SK-N-SH (cell line): ENCODE measurements around the gene MTA2. TPM values are rescaled to one million over a fixed set of nuclear protein-coding genes. Genes with fewer than 3 reads are reported as not detected.

ENCODE experiments used
- CTCF ChIA-PET: fragments of 300-600, 350-600 bp; formaldehyde crosslinking; extraction: SDS; loops from one replicate; lab custom pipeline; 2021; lab: Yijun Ruan, JAX
- POLR2A ChIA-PET: fragments of 350-600 bp; sonication (Branson Sonifier 250); formaldehyde crosslinking; extraction: SDS; loops from one replicate; lab custom pipeline; 2020; ENCODE audit warnings: antibody characterized with exemption, inconsistent platforms; lab: Yijun Ruan, JAX
- DNase-seq: peaks from one replicate; pipeline ENCODE4 v3.0.0; 2012
- H2AFZ ChIP-seq: fragments of 200-600 bp; sonication (generic); 2 replicates; pipeline ENCODE4 v1.8.1; 2016; ENCODE audit warnings: antibody characterized with exemption, mild to moderate bottlenecking, low read depth
- H3F3A ChIP-seq: fragments of 200-600 bp; sonication (generic); replicated peaks from 2 replicates; pipeline ENCODE3; 2016; ENCODE audit warnings: antibody characterized with exemption, mild to moderate bottlenecking; ENCODE audit not compliant: insufficient read depth
- H3K27ac ChIP-seq, 2 experiments: fragments of 200-500 bp in 1 of 2; fragments of 200-600 bp in 1 of 2; sonication (Bioruptor generic) in 1 of 2; sonication (generic), shearing (Covaris generic) in 1 of 2; 2 replicates each; pipeline versions ENCODE4 v1.5.1 to v1.6.1; 2014 to 2016; ENCODE audit warnings: low read depth in 2 of 2, inconsistent platforms in 1 of 2, low read length in 1 of 2, mild to moderate bottlenecking in 1 of 2, mixed read lengths in 1 of 2
- H3K27me3 ChIP-seq: fragments of 200-600 bp; sonication (generic), shearing (Covaris generic); 2 replicates; pipeline ENCODE4 v1.6.1; 2016; ENCODE audit warnings: mixed run types; ENCODE audit not compliant: insufficient read depth
- H3K36me3 ChIP-seq, 2 experiments: fragments of 200-500 bp in 1 of 2; fragments of 200-600 bp in 1 of 2; sonication (Bioruptor generic) in 1 of 2; sonication (generic) in 1 of 2; replicated peaks in 1 of 2; 2 replicates each; pipeline versions ENCODE3 to v1.5.1; 2014 to 2016; ENCODE audit warnings: low read length in 1 of 2, mild to moderate bottlenecking in 1 of 2; ENCODE audit not compliant: insufficient read depth in 2 of 2, control insufficient read depth in 1 of 2
- H3K4me1 ChIP-seq, 2 experiments: fragments of 200-500 bp in 1 of 2; fragments of 200-600 bp in 1 of 2; sonication (Bioruptor generic) in 1 of 2; sonication (generic), shearing (Covaris generic) in 1 of 2; 2 replicates each; pipeline versions ENCODE4 v1.5.1 to v1.6.1; 2014 to 2016; ENCODE audit warnings: low read depth in 1 of 2, low read length in 1 of 2, mixed run types in 1 of 2; ENCODE audit not compliant: insufficient read depth in 2 of 2, control insufficient read depth in 1 of 2
- H3K4me2 ChIP-seq: fragments of 200-600 bp; sonication (generic), shearing (Covaris generic); 2 replicates; pipeline ENCODE4 v1.6.1; 2017; ENCODE audit warnings: mixed run types
- H3K4me3 ChIP-seq, 2 experiments: fragments of 200-500 bp in 1 of 2; fragments of 200-600 bp in 1 of 2; sonication (Bioruptor generic) in 1 of 2; sonication (generic), shearing (Covaris generic) in 1 of 2; 2 replicates each; pipeline versions ENCODE4 v1.5.1 to v1.8.1; 2014 to 2016; ENCODE audit warnings: low read depth in 2 of 2, inconsistent platforms in 1 of 2, low read length in 1 of 2, mild to moderate bottlenecking in 1 of 2, mixed read lengths in 1 of 2, moderate library complexity in 1 of 2
- H3K79me2 ChIP-seq: fragments of 200-600 bp; sonication (generic); 2 replicates; pipeline ENCODE4 v1.8.1; 2017; ENCODE audit warnings: mild to moderate bottlenecking; ENCODE audit not compliant: insufficient read depth
- H3K9ac ChIP-seq: fragments of 200-600 bp; sonication (generic); 2 replicates; pipeline ENCODE4 v1.6.1; 2017; ENCODE audit warnings: mixed run types
- H3K9me2 ChIP-seq: fragments of 200-600 bp; sonication (generic); 2 replicates; pipeline ENCODE4 v1.6.1; 2017; ENCODE audit warnings: mixed run types
- H3K9me3 ChIP-seq: fragments of 200-600 bp; sonication (generic); 2 replicates; pipeline ENCODE4 v1.6.1; 2017; ENCODE audit warnings: mixed run types, mild to moderate bottlenecking, moderate library complexity
- H4K20me1 ChIP-seq: fragments of 200-600 bp; sonication (generic); 2 replicates; pipeline ENCODE4 v1.6.1; 2017; ENCODE audit warnings: mild to moderate bottlenecking, mixed run types; ENCODE audit not compliant: insufficient read depth
- ELF1 ChIP-seq: IDR thresholded peaks from 2 replicates; pipeline ENCODE4 v1.4.0; 2012
- EP300 ChIP-seq, 2 experiments: IDR thresholded peaks; 2 replicates each; pipeline versions ENCODE4 v1.4.0 to v1.6.1; 2012; ENCODE audit warnings: borderline replicate concordance in 1 of 2, low read depth in 1 of 2, low read length in 1 of 2
- EZH2phosphoT487 ChIP-seq: fragments of 200-600 bp; sonication (generic); IDR thresholded peaks from 2 replicates; pipeline ENCODE4 v1.6.1; 2017; ENCODE audit warnings: low read depth, mixed run types, mild to moderate bottlenecking, antibody characterized with exemption, moderate library complexity, borderline replicate concordance
- FOXJ3 ChIP-seq: sonication (generic); formaldehyde crosslinking; IDR thresholded peaks from 2 replicates; pipeline ENCODE4 v1.5.1; 2020; ENCODE audit warnings: mild to moderate bottlenecking, missing genetic modification reagents
- GABPA ChIP-seq: IDR thresholded peaks from 2 replicates; pipeline ENCODE4 v1.4.0; 2012; ENCODE audit warnings: low read depth, mild to moderate bottlenecking
- MEF2A ChIP-seq: IDR thresholded peaks from 2 replicates; pipeline ENCODE4 v1.4.0; 2012; ENCODE audit warnings: low read depth, borderline replicate concordance
- MXI1 ChIP-seq: IDR thresholded peaks from 2 replicates; pipeline ENCODE4 v1.6.1; 2012; ENCODE audit warnings: mild to moderate bottlenecking, low read depth, low read length, improper control_type of control experiment
- NRF1 ChIP-seq: IDR thresholded peaks from 2 replicates; pipeline ENCODE4 v1.6.1; 2012; ENCODE audit warnings: low read depth, mild to moderate bottlenecking, low read length
- RAD21 ChIP-seq: IDR thresholded peaks from 2 replicates; pipeline ENCODE4 v1.6.1; 2012; ENCODE audit warnings: mild to moderate bottlenecking, low read length
- RCOR1 ChIP-seq: fragments of 150-350 bp; IDR thresholded peaks from 2 replicates; pipeline ENCODE4 v1.6.1; 2017; ENCODE audit warnings: antibody characterized with exemption, low read length
- RXRA ChIP-seq: IDR thresholded peaks from 2 replicates; pipeline ENCODE4 v1.4.0; 2012; ENCODE audit warnings: low read depth, mild to moderate bottlenecking, borderline replicate concordance
- SIN3A ChIP-seq: IDR thresholded peaks from 2 replicates; pipeline ENCODE4 v1.6.1; 2012; ENCODE audit warnings: low read depth, mild to moderate bottlenecking, low read length, moderate library complexity, borderline replicate concordance
- SMC3 ChIP-seq: IDR thresholded peaks from 2 replicates; pipeline ENCODE4 v1.6.1; 2012; ENCODE audit warnings: low read depth, low read length, improper control_type of control experiment
- USF1 ChIP-seq: IDR thresholded peaks from 2 replicates; pipeline ENCODE4 v1.4.0; 2012; ENCODE audit warnings: low read depth, borderline replicate concordance
- YY1 ChIP-seq: IDR thresholded peaks from 2 replicates; pipeline ENCODE4 v1.4.0; 2012; ENCODE audit warnings: low read depth, mild to moderate bottlenecking
- WGBS: methylation state at CpG from one replicate; pipeline ENCODE4 v1.1.6; 2017; ENCODE audit warnings: low lambda C conversion rate; 5-methylcytosine and 5-hydroxymethylcytosine counted together
- polyA plus RNA-seq, 3 experiments: library from polyadenylated mRNA; depleted of rRNA; stranded (reverse); fragments of >200 nt; gene quantifications; 2 replicates each; pipeline ENCODE4 v1.2.3, GENCODE V29; 2012
- TF ChIP-seq, protein P1 (sequence below): IDR thresholded peaks from 2 replicates; pipeline ENCODE4; 2012
- TF ChIP-seq, protein P2 (sequence below): fragments of 200-600 bp; sonication (generic); IDR thresholded peaks from 2 replicates; pipeline ENCODE4 v1.6.1; 2017; ENCODE audit warnings: antibody characterized with exemption, mild to moderate bottlenecking, moderate library complexity
- TF ChIP-seq, protein P3 (sequence below): IDR thresholded peaks from 2 replicates; pipeline ENCODE4 v1.4.0; 2012; ENCODE audit warnings: low read depth, borderline replicate concordance

The MTA2 gene
- polyA plus RNA-seq, 1 of the 3 experiments (the other 2 are of a cell fraction) = 18.4 TPM

DNA sequence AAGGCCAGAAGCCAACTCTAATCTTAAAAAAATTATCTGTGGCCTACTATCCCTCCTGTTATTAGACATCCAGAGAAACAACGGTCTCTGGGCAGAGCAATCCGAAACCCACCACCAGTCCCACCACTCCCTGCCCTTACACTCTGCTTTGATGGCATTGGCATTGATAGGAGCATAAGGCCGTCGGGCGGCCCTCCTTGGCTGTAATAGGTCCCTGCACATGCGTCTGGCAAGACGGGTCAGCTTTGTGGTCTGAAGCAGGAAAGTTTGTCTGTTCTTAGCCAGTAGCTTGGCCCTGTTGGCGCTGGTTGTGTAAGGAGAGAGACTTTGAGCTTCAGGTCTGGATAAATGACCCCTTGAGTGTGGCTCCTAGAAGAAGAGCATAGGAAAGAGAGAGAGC is 6.5 kb downstream of the MTA2 start (continued):
- no peak for TF ChIP-seq SIN3A

- TF ChIP-seq RAD21 = peak; percentile 55
- no peak for TF ChIP-seq MEF2A
- peak; percentile 55; the same call in 1 of the 2 replicates for TF ChIP-seq SIN3A
- no peak for TF ChIP-seq EZH2phosphoT487
- TF ChIP-seq, protein P1, sequence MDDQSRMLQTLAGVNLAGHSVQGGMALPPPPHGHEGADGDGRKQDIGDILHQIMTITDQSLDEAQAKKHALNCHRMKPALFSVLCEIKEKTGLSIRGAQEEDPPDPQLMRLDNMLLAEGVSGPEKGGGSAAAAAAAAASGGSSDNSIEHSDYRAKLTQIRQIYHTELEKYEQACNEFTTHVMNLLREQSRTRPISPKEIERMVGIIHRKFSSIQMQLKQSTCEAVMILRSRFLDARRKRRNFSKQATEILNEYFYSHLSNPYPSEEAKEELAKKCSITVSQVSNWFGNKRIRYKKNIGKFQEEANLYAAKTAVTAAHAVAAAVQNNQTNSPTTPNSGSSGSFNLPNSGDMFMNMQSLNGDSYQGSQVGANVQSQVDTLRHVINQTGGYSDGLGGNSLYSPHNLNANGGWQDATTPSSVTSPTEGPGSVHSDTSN = no peak
- TF ChIP-seq MXI1 = 0 out of 2 replicates have a peak, but pooled peaks have one; percentile 45
- TF ChIP-seq, protein P2, sequence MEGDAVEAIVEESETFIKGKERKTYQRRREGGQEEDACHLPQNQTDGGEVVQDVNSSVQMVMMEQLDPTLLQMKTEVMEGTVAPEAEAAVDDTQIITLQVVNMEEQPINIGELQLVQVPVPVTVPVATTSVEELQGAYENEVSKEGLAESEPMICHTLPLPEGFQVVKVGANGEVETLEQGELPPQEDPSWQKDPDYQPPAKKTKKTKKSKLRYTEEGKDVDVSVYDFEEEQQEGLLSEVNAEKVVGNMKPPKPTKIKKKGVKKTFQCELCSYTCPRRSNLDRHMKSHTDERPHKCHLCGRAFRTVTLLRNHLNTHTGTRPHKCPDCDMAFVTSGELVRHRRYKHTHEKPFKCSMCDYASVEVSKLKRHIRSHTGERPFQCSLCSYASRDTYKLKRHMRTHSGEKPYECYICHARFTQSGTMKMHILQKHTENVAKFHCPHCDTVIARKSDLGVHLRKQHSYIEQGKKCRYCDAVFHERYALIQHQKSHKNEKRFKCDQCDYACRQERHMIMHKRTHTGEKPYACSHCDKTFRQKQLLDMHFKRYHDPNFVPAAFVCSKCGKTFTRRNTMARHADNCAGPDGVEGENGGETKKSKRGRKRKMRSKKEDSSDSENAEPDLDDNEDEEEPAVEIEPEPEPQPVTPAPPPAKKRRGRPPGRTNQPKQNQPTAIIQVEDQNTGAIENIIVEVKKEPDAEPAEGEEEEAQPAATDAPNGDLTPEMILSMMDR = peak; percentile 60
- TF ChIP-seq, protein P3, sequence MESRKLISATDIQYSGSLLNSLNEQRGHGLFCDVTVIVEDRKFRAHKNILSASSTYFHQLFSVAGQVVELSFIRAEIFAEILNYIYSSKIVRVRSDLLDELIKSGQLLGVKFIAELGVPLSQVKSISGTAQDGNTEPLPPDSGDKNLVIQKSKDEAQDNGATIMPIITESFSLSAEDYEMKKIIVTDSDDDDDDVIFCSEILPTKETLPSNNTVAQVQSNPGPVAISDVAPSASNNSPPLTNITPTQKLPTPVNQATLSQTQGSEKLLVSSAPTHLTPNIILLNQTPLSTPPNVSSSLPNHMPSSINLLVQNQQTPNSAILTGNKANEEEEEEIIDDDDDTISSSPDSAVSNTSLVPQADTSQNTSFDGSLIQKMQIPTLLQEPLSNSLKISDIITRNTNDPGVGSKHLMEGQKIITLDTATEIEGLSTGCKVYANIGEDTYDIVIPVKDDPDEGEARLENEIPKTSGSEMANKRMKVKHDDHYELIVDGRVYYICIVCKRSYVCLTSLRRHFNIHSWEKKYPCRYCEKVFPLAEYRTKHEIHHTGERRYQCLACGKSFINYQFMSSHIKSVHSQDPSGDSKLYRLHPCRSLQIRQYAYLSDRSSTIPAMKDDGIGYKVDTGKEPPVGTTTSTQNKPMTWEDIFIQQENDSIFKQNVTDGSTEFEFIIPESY = no peak
- TF ChIP-seq YY1 = peak; percentile 43; the same call in 1 of the 2 replicates
- no peak for TF ChIP-seq ELF1
- no peak for TF ChIP-seq RCOR1
- TF ChIP-seq GABPA = no peak
- no peak for TF ChIP-seq FOXJ3 (CRISPR knock-in tag)
- TF ChIP-seq NRF1 = no peak
- TF ChIP-seq SMC3 = peak; percentile 57
- no peak for TF ChIP-seq EP300 (IDR thresholded peaks at IDR 0.05; ENCODE audit: borderline replicate concordance in 1 of 2, low read depth in 1 of 2, low read length in 1 of 2)
- no peak for TF ChIP-seq RXRA
- TF ChIP-seq USF1 = no peak
- Histone ChIP-seq H3K4me2 (no peak overlapping the region), H3K4me1 (peaks cover 16 to 17% of the 10 kb centered on the region in 2 experiments), H3K4me3 (no peak overlapping the region; a peak in 1 of 4 replicates), H3K27ac (peak overlapping the region; percentile 17 to 80; a peak in 2 of 4 replicates), H3K27me3 (no peaks in the 10 kb centered on the region), H3F3A (peaks cover 50% of the 10 kb centered on the region), H4K20me1 (no peaks in the 10 kb centered on the region), H3K36me3 (peaks cover 50 to 54% of the 10 kb centered on the region in 2 experiments), H3K9me3 (no peaks in the 10 kb centered on the region), H2AFZ (no peak overlapping the region), H3K9me2 (no peaks in the 10 kb centered on the region), H3K9ac (no peak overlapping the region), H3K79me2 (peaks cover 53% of the 10 kb centered on the region)
- WGBS = 71% methylated on average over 13 of the region's 13 CpGs
- peak; percentile 57 for DNase-seq
- POLR2A ChIA-PET = interaction anchor here (1.0 kb wide), 1 partner anchor 53 kb away, joined by 3 read pairs; the partner anchor contains the start of gene GANAB
- CTCF ChIA-PET = interaction anchor here (0.8 to 6.2 kb wide), 11 partner anchors 8 to 199 kb away, joined by 3 to 69 read pairs (median 6); partner anchors contain the start of genes EML3, MTA2 and ROM1
These were observed 8.1 kb downstream of the MTA2 start for GRCh38 chr11:62593434-62594044.
